OCI-LY3 (cell line): ENCODE results near the gene APOLD1.

Experiments
- CTCF ChIP-seq: fragments of 200-600, 300-600 bp; sonication (generic); IDR thresholded peaks from 2 replicates; pipeline ENCODE4 v1.5.1; 2014; ENCODE audit warnings: antibody characterized with exemption, low read length, low read depth
- EZH2phosphoT487 ChIP-seq: fragments of 200-600 bp; shearing (Covaris generic); IDR thresholded peaks from 2 replicates; pipeline ENCODE4 v1.6.1; 2018; ENCODE audit warnings: antibody characterized with exemption, mixed run types, low read depth

DNA sequence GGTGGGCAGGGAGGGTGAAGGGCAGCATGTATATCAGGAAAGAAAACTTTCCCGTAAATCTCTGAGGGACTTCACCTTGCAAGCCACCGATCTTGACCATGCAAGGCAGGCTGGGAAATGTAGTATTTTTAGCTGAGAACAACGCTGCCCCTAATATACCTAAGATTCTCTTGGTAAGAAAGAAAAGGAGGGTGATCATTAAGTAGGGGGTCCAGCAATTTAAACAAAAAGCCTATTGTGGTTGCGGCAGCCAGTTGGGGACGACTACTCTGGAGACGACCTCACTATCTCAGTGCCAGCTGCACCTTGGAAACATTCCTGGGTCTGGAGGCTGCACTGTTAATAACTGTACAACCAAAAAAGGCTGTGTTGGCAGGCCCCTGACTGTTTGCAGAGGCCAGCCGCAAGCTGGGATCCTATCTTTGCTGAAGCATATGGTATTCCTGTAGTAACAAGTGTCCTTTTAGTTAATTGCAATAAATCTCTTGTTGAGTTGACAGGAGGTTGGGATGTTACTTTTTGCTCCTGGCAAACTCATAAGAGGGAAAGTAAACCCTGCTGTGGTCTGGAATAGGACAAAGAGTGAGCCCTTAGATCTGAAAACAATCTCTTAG is 6.4 kb downstream of the APOLD1 start:
- TF ChIP-seq CTCF, result no peak
- no peak for TF ChIP-seq EZH2phosphoT487
